Uterus (tissue), 2 donors: ENCODE data around the gene RPS6KB1.

Experiments
- POLR2A ChIP-seq, 2 donors: fragments of 450-650 bp; IDR thresholded peaks; one replicate each; pipeline ENCODE4 v1.6.1; 2016; ENCODE audit warnings: antibody characterized with exemption in 2 of 2, mild to moderate bottlenecking in 1 of 2, moderate library complexity in 1 of 2
- TF ChIP-seq, protein P1 (sequence below), 4 experiments: fragments of 200-600 bp in 2 of 4; fragments of 450-650 bp in 2 of 4; sonication (generic) in 2 of 4; IDR thresholded peaks; one replicate each; pipeline ENCODE4 v1.5.1; 2016 to 2019; ENCODE audit warnings: antibody characterized with exemption in 4 of 4, mild to moderate bottlenecking in 2 of 4, moderate library complexity in 1 of 4

DNA sequence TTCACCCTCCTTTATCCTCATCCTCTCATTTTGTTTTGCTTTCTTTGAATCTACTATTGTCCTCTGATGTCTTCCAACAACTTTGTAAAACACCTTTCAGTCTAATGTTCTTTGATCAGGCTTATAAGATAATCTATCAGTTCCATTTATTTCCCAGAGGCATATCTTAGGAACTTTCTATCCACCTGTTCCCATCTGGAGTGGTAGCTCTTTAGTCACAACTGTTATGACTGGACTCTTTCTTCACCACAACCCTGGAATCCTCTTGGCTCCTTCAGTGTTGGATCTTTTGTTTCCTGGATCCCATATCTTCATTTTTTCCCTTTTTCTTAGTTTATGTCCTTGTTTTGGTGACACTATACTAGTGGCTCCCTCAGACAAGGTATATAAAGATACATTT is 23.5 kb downstream of the RPS6KB1 start:
- TF ChIP-seq, protein P1, sequence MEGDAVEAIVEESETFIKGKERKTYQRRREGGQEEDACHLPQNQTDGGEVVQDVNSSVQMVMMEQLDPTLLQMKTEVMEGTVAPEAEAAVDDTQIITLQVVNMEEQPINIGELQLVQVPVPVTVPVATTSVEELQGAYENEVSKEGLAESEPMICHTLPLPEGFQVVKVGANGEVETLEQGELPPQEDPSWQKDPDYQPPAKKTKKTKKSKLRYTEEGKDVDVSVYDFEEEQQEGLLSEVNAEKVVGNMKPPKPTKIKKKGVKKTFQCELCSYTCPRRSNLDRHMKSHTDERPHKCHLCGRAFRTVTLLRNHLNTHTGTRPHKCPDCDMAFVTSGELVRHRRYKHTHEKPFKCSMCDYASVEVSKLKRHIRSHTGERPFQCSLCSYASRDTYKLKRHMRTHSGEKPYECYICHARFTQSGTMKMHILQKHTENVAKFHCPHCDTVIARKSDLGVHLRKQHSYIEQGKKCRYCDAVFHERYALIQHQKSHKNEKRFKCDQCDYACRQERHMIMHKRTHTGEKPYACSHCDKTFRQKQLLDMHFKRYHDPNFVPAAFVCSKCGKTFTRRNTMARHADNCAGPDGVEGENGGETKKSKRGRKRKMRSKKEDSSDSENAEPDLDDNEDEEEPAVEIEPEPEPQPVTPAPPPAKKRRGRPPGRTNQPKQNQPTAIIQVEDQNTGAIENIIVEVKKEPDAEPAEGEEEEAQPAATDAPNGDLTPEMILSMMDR (IDR thresholded peaks at IDR 0.05): no peak
- TF ChIP-seq POLR2A (IDR thresholded peaks at IDR 0.05): no peak
